Breast epithelium (tissue), 3 donors: Measurements from ENCODE around the gene PLEKHA6.

Experiments
- POLR2A ChIP-seq: fragments of 450-650 bp; IDR thresholded peaks from one replicate; pipeline ENCODE4 v1.6.1; 2016; ENCODE audit warnings: antibody characterized with exemption, mild to moderate bottlenecking, moderate library complexity
- POLR2AphosphoS5 ChIP-seq, 3 donors: sonication (generic); formaldehyde crosslinking; IDR thresholded peaks; one replicate each; pipeline ENCODE4 v1.6.1; 2017; ENCODE audit warnings: antibody characterized with exemption in 3 of 3
- TF ChIP-seq, protein P1 (sequence below), 3 donors: fragments of 450-650 bp; IDR thresholded peaks; one replicate each; pipeline ENCODE4 v1.5.1; 2016 to 2017; ENCODE audit warnings: antibody characterized with exemption in 3 of 3, mild to moderate bottlenecking in 3 of 3, moderate library complexity in 3 of 3

GRCh38 chr1:204280099-204280961 lies 79.4 kb downstream of the PLEKHA6 start:
- TF ChIP-seq, protein P1, sequence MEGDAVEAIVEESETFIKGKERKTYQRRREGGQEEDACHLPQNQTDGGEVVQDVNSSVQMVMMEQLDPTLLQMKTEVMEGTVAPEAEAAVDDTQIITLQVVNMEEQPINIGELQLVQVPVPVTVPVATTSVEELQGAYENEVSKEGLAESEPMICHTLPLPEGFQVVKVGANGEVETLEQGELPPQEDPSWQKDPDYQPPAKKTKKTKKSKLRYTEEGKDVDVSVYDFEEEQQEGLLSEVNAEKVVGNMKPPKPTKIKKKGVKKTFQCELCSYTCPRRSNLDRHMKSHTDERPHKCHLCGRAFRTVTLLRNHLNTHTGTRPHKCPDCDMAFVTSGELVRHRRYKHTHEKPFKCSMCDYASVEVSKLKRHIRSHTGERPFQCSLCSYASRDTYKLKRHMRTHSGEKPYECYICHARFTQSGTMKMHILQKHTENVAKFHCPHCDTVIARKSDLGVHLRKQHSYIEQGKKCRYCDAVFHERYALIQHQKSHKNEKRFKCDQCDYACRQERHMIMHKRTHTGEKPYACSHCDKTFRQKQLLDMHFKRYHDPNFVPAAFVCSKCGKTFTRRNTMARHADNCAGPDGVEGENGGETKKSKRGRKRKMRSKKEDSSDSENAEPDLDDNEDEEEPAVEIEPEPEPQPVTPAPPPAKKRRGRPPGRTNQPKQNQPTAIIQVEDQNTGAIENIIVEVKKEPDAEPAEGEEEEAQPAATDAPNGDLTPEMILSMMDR (IDR thresholded peaks at IDR 0.05), result no peak
- no peak for TF ChIP-seq POLR2A
- no peak for TF ChIP-seq POLR2AphosphoS5 (IDR thresholded peaks at IDR 0.05)
